22Rv1 (cell line): Measurements from ENCODE around the gene BARX1.

Experiments
- ZFX ChIP-seq: fragments of 450-650 bp; IDR thresholded peaks from 2 replicates; pipeline ENCODE4 v1.6.1; 2017; ENCODE audit warnings: antibody characterized with exemption, borderline replicate concordance
- TF ChIP-seq, protein P1 (sequence below): fragments of 450-650 bp; IDR thresholded peaks from 2 replicates; pipeline ENCODE4 v1.5.1; 2017; ENCODE audit warnings: mild to moderate bottlenecking

DNA sequence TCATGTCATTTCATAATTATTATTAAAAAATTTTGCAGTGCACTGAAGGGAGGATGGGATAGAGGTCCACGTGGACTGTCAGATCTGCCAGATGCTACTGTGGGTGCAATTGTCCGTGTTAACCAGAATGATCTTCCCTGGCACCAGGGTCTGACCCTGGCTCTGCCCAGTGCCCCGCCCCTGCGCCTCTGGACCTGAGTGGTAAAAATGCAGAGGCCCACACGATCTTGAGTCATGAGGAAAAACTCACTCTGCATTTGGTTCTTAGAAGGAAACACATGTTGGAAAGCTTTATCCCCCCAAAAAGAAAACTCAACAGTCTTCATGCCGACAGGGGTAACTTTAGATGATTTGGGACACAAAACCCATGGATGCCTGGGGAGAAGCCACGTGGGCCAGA lies 20.1 kb upstream of the BARX1 start:
- TF ChIP-seq, protein P1, sequence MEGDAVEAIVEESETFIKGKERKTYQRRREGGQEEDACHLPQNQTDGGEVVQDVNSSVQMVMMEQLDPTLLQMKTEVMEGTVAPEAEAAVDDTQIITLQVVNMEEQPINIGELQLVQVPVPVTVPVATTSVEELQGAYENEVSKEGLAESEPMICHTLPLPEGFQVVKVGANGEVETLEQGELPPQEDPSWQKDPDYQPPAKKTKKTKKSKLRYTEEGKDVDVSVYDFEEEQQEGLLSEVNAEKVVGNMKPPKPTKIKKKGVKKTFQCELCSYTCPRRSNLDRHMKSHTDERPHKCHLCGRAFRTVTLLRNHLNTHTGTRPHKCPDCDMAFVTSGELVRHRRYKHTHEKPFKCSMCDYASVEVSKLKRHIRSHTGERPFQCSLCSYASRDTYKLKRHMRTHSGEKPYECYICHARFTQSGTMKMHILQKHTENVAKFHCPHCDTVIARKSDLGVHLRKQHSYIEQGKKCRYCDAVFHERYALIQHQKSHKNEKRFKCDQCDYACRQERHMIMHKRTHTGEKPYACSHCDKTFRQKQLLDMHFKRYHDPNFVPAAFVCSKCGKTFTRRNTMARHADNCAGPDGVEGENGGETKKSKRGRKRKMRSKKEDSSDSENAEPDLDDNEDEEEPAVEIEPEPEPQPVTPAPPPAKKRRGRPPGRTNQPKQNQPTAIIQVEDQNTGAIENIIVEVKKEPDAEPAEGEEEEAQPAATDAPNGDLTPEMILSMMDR = no peak
- TF ChIP-seq ZFX = no peak
